GM12878 (cell line): ENCODE data around the gene TCEA2. TPM values are rescaled to one million over a fixed set of nuclear protein-coding genes. Genes with fewer than 3 reads are reported as not detected.

ENCODE experiments used
- ATAC-seq: fragments of 200-7000 bp; cut with Tn5 transposase; 3 replicates; pipeline ENCODE4 v1.9.1; 2020; ENCODE audit warnings: mild to moderate bottlenecking, moderate library complexity
- BruUV-seq: library from RNA; stranded (reverse); fragments of 400-500 nt; replicated peaks from 2 replicates; lab custom pipeline; 2021; lab: Mats Ljungman, UMichigan
- CTCF ChIA-PET: fragments of 300-600 bp; sonication (Branson Sonifier 250); formaldehyde crosslinking; extraction: SDS; loops from one replicate; lab custom pipeline; 2021; ENCODE audit warnings: inconsistent platforms; lab: Yijun Ruan, JAX
- POLR2A ChIA-PET: fragments of 350-600 bp; formaldehyde crosslinking; extraction: SDS; loops from one replicate; lab custom pipeline; 2021; ENCODE audit warnings: inconsistent platforms; lab: Charles Lee
- RAD21 ChIA-PET: fragments of 300-600 bp; sonication (Branson Sonifier 250); formaldehyde crosslinking; loops from one replicate; lab custom pipeline; 2023; ENCODE audit warnings: antibody characterized with exemption; ENCODE audit not compliant: unreplicated experiment; lab: Charles Lee
- SMC1A ChIA-PET: fragments of 300-600 bp; sonication (Branson Sonifier 250); formaldehyde crosslinking; loops from one replicate; lab custom pipeline; 2023; ENCODE audit not compliant: unreplicated experiment, uncharacterized antibody; lab: Charles Lee
- DNase-seq: peaks from one replicate; pipeline ENCODE4 v3.0.0-alpha.2; 2011; ENCODE audit warnings: low read depth, low spot score
- FAIRE-seq: peaks from 3 replicates; lab custom pipeline; 2011; peaks lifted over from hg19 to GRCh38; lab: Jason Lieb, UNC
- H2AFZ ChIP-seq: 2 replicates; pipeline ENCODE4 v1.6.0; 2011; ENCODE audit warnings: low read depth, low read length, control low read depth; ENCODE audit not compliant: control insufficient read depth
- H3K27ac ChIP-seq: 2 replicates; pipeline ENCODE4 v1.5.1; 2011; ENCODE audit warnings: control low read depth; ENCODE audit not compliant: control insufficient read depth, insufficient read depth
- H3K27me3 ChIP-seq, 2 experiments: replicated peaks in 1 of 2; 2 replicates each; pipeline versions ENCODE4 v1.6.0 to v1.6.1; 2011; ENCODE audit warnings: low read length in 1 of 2; ENCODE audit not compliant: control insufficient read depth in 2 of 2, insufficient read depth in 2 of 2
- H3K36me3 ChIP-seq, 2 experiments: 2 replicates each; pipeline ENCODE4 v1.5.1; 2011; ENCODE audit warnings: low read length in 1 of 2; ENCODE audit not compliant: control insufficient read depth in 2 of 2, insufficient read depth in 2 of 2
- H3K4me1 ChIP-seq: 2 replicates; pipeline ENCODE4 v1.6.1; 2011; ENCODE audit warnings: mild to moderate bottlenecking, low read length, moderate library complexity, mixed read lengths; ENCODE audit not compliant: control insufficient read depth, insufficient read depth
- H3K4me2 ChIP-seq: 2 replicates; pipeline ENCODE4 v1.6.0; 2011; ENCODE audit warnings: control low read depth; ENCODE audit not compliant: control insufficient read depth, insufficient read depth
- H3K4me3 ChIP-seq: fragments of 200-600 bp; sonication (generic); 2 replicates; pipeline ENCODE4 v1.5.1; 2016
- H3K79me2 ChIP-seq: 2 replicates; pipeline ENCODE4 v1.6.0; 2011; ENCODE audit warnings: low read length; ENCODE audit not compliant: control insufficient read depth, insufficient read depth
- H3K9ac ChIP-seq: 2 replicates; pipeline ENCODE4 v1.8.0; 2011; ENCODE audit warnings: low read length, control low read depth, mixed read lengths; ENCODE audit not compliant: control insufficient read depth, insufficient read depth
- H3K9me3 ChIP-seq: replicated peaks from 3 replicates; pipeline ENCODE4 v1.5.1; 2011; ENCODE audit warnings: mild to moderate bottlenecking, low read length; ENCODE audit not compliant: control insufficient read depth, insufficient read depth
- H4K20me1 ChIP-seq: 2 replicates; pipeline ENCODE4 v1.6.0; 2011; ENCODE audit not compliant: control insufficient read depth, insufficient read depth
- CBX3 ChIP-seq: fragments of 200-600 bp; sonication (generic); IDR thresholded peaks from 2 replicates; pipeline ENCODE4 v1.6.1; 2016; ENCODE audit warnings: low read depth, borderline replicate concordance
- EZH2 ChIP-seq: IDR thresholded peaks from 2 replicates; pipeline ENCODE4 v1.6.1; 2012; ENCODE audit warnings: low read depth, mild to moderate bottlenecking, control low read depth, inconsistent platforms, low read length, borderline replicate concordance; ENCODE audit not compliant: control insufficient read depth
- HCFC1 ChIP-seq: fragments of 150-350 bp; IDR thresholded peaks from 2 replicates; pipeline ENCODE4 v1.6.1; 2014; ENCODE audit warnings: low read length
- JUND ChIP-seq: IDR thresholded peaks from 2 replicates; pipeline ENCODE4 v1.6.1; 2012; ENCODE audit warnings: low read depth, mild to moderate bottlenecking, low read length, improper control_type of control experiment, moderate library complexity
- KDM1A ChIP-seq: fragments of 200-600 bp; sonication (generic); IDR thresholded peaks from 2 replicates; pipeline ENCODE4 v1.6.1; 2016; ENCODE audit warnings: borderline replicate concordance
- MEF2A ChIP-seq: IDR thresholded peaks from 2 replicates; pipeline ENCODE4 v1.6.1; 2011; ENCODE audit warnings: low read depth, mild to moderate bottlenecking, low read length, moderate library complexity; ENCODE audit not compliant: insufficient read depth
- MXI1 ChIP-seq: fragments of 150-350 bp; IDR thresholded peaks from 2 replicates; pipeline ENCODE4 v1.6.1; 2011; ENCODE audit warnings: low read depth, mild to moderate bottlenecking, inconsistent platforms, low read length, improper control_type of control experiment
- NBN ChIP-seq: fragments of 450-650 bp; IDR thresholded peaks from 2 replicates; pipeline ENCODE4 v1.6.1; 2016
- NFYA ChIP-seq: IDR thresholded peaks from 2 replicates; pipeline ENCODE4 v1.6.1; 2011; ENCODE audit warnings: low read depth, mild to moderate bottlenecking, low read length, improper control_type of control experiment, borderline replicate concordance
- RAD21 ChIP-seq: IDR thresholded peaks from 2 replicates; pipeline ENCODE4 v1.6.1; 2011; ENCODE audit warnings: mild to moderate bottlenecking, low read depth, low read length, moderate library complexity; ENCODE audit not compliant: insufficient read depth
- RAD51 ChIP-seq: fragments of 450-650 bp; IDR thresholded peaks from 2 replicates; pipeline ENCODE4 v1.6.1; 2016; ENCODE audit warnings: moderate library complexity, mild to moderate bottlenecking, inconsistent platforms
- RB1 ChIP-seq: fragments of 450-650 bp; formaldehyde crosslinking; IDR thresholded peaks from 2 replicates; pipeline ENCODE4 v1.6.1; 2017; ENCODE audit warnings: mild to moderate bottlenecking, borderline replicate concordance
- RBBP5 ChIP-seq: fragments of 200-600 bp; sonication (generic); conservative IDR thresholded peaks from 2 replicates; pipeline ENCODE4 v1.6.1; 2016
- SREBF2 ChIP-seq: IDR thresholded peaks from 2 replicates; pipeline ENCODE4 v1.6.1; 2012; ENCODE audit warnings: mild to moderate bottlenecking, low read length
- TBL1XR1 ChIP-seq: IDR thresholded peaks from 2 replicates; pipeline ENCODE4 v1.6.1; 2012; ENCODE audit warnings: low read depth, low read length, improper control_type of control experiment
- USF1 ChIP-seq: IDR thresholded peaks from 2 replicates; pipeline ENCODE4 v1.6.1; 2011; ENCODE audit warnings: borderline replicate concordance, low read depth, mild to moderate bottlenecking, moderate library complexity, mixed read lengths, low read length; ENCODE audit not compliant: insufficient read depth; ENCODE audit errors: extremely low read length
- ZBED1 ChIP-seq: IDR thresholded peaks from 2 replicates; pipeline ENCODE4 v1.6.1; 2016; ENCODE audit warnings: borderline replicate concordance
- WGBS: methylation state at CpG from one replicate; pipeline ENCODE4 v1.1.6; 2016; ENCODE audit warnings: low lambda C conversion rate; ENCODE audit not compliant: insufficient replicate concordance, insufficient coverage; ENCODE audit errors: missing lambda C conversion rate; 5-methylcytosine and 5-hydroxymethylcytosine counted together
- in situ Hi-C: fragments of 300-500 bp; cut with MboI; formaldehyde crosslinking; loops from 9 replicates; pipeline ENCODE4 v1.14.3; 2018; ENCODE audit warnings: mixed read lengths
- intact Hi-C: fragments of 100-400 bp; cut with micrococcal nuclease; formaldehyde crosslinking; loops from one replicate; pipeline ENCODE4 v1.14.2; 2022; ENCODE audit not compliant: unreplicated experiment
- polyA plus RNA-seq, 11 experiments: library from polyadenylated mRNA; depleted of rRNA in 4 of 11; unstranded in 6 of 11; stranded (reverse) in 5 of 11; fragments of >200 nt; fragmentation: Nextera tagmentation in 4 of 11; fragmentation: Illumina TruSeq in 1 of 11; extraction: Ambion mirVana in 4 of 11; extraction: Trizol in 1 of 11; gene quantifications; 1 replicate in 1 of 11; 2 replicates in 10 of 11; pipeline versions ENCODE4 v1.2.1 to v1.2.3, GENCODE V29; 2011 to 2016; ENCODE audit warnings: inconsistent platforms in 2 of 11, missing spikeins in 2 of 11, low read depth in 1 of 11
- total RNA-seq, 4 experiments: library from RNA; depleted of rRNA in 3 of 4; stranded (reverse); fragments of >200 nt in 3 of 4; fragmentation: Illumina TruSeq in 1 of 4; extraction: Trizol in 1 of 4; gene quantifications; 2 replicates each; pipeline versions ENCODE4 v1.2.1 to v1.2.3, GENCODE V29; 2013 to 2021
- TF ChIP-seq, protein P1 (sequence below): fragments of 450-650 bp; IDR thresholded peaks from 2 replicates; pipeline ENCODE4 v1.6.1; 2017; ENCODE audit warnings: mild to moderate bottlenecking

TCEA2 gene
- total and polyA plus RNA-seq, 10 of the 15 experiments (the other 5 are each of a cell fraction or from before 2014, with no cell fraction given) = 3.4 to 42.5 (median 13.3) TPM

DNA sequence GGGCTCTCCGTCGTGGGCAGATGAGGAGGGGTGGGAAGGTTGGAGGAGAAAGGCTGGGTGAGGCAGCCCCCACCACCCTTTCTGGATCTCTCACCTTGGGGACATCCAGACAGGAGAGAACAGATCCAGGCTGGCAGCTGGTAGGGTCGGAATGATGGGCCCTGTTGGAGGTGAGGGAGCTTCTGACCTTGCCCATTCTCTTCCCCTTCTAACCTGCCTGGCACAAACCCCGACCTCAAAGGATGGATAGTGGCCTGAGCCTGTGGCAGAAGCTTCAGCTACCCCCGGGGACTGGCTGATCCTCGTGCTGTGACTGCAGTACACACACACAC is 50.4 kb downstream of the TCEA2 start:
- ChIA-PET CTCF (interaction anchor here (1.2 kb wide), 1 partner anchor 11 kb away, joined by 3 read pairs; no protein-coding TSS in a partner anchor), RAD21 (interaction anchor here (0.9 to 1.4 kb wide), 2 partner anchors 30 to 60 kb away, joined by 3 to 7 read pairs; no protein-coding TSS in a partner anchor), POLR2A (no interaction called here), SMC1A (interaction anchor here (2.3 kb wide), 1 partner anchor 29 kb away, joined by 7 read pairs; the partner anchor contains the start of gene LKAAEAR1)
- no peaks in the 10 kb centered on the region for H3K36me3 ChIP-seq
- no peaks in the 10 kb centered on the region for H3K79me2 ChIP-seq
- H3K4me3 ChIP-seq = no peak overlapping the region
- TF ChIP-seq CBX3 = no peak
- TF ChIP-seq HCFC1 = no peak
- no peak for TF ChIP-seq RAD51
- no peak for TF ChIP-seq RB1
- TF ChIP-seq SREBF2 = no peak
- TF ChIP-seq NFYA = no peak
- TF ChIP-seq, protein P1, sequence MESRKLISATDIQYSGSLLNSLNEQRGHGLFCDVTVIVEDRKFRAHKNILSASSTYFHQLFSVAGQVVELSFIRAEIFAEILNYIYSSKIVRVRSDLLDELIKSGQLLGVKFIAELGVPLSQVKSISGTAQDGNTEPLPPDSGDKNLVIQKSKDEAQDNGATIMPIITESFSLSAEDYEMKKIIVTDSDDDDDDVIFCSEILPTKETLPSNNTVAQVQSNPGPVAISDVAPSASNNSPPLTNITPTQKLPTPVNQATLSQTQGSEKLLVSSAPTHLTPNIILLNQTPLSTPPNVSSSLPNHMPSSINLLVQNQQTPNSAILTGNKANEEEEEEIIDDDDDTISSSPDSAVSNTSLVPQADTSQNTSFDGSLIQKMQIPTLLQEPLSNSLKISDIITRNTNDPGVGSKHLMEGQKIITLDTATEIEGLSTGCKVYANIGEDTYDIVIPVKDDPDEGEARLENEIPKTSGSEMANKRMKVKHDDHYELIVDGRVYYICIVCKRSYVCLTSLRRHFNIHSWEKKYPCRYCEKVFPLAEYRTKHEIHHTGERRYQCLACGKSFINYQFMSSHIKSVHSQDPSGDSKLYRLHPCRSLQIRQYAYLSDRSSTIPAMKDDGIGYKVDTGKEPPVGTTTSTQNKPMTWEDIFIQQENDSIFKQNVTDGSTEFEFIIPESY = no peak
- TF ChIP-seq JUND = no peak
- TF ChIP-seq RAD21 = no peak
- TF ChIP-seq ZBED1 = no peak
- no peak for TF ChIP-seq USF1
- TF ChIP-seq MEF2A = no peak
- no peak for TF ChIP-seq EZH2
- no peak for TF ChIP-seq RBBP5
- TF ChIP-seq MXI1 = no peak
- TF ChIP-seq NBN = no peak
- TF ChIP-seq TBL1XR1 = no peak
- TF ChIP-seq KDM1A = no peak
- FAIRE-seq (no peak), DNase-seq (no peak), ATAC-seq (no peak)
- H4K20me1 ChIP-seq = no peaks in the 10 kb centered on the region
- in situ Hi-C loops (no loop called here), intact Hi-C loops (no loop called here)
- H2AFZ ChIP-seq = no peak overlapping the region
- BruUV-seq = no TSS peak
- H3K4me1 ChIP-seq = no peaks in the 10 kb centered on the region
- H3K27me3 ChIP-seq = peaks cover 0 to 3% of the 10 kb centered on the region in 2 experiments; a peak in 1 of 4 replicates
- no peak overlapping the region for H3K27ac ChIP-seq
- 26% methylated on average over 6 of the region's 6 CpGs for WGBS
- H3K4me2 ChIP-seq = no peak overlapping the region
- H3K9ac ChIP-seq = no peak overlapping the region
- H3K9me3 ChIP-seq = no peaks in the 10 kb centered on the region
